OCI-LY7 (cell line): ENCODE data around the gene AMIGO1.

ENCODE experiments used
- EZH2phosphoT487 ChIP-seq: fragments of 200-600 bp; sonication (generic); IDR thresholded peaks from 2 replicates; pipeline ENCODE4 v1.6.1; 2018; ENCODE audit warnings: low read depth, borderline replicate concordance, mild to moderate bottlenecking, mixed run types, antibody characterized with exemption, low read length, moderate library complexity, mixed read lengths
- TF ChIP-seq, protein P1 (sequence below): fragments of 200-600 bp; sonication (generic); conservative IDR thresholded peaks from 2 replicates; pipeline ENCODE4 v1.5.1; 2014; ENCODE audit warnings: mild to moderate bottlenecking, antibody characterized with exemption, low read length, moderate library complexity, mixed read lengths

DNA sequence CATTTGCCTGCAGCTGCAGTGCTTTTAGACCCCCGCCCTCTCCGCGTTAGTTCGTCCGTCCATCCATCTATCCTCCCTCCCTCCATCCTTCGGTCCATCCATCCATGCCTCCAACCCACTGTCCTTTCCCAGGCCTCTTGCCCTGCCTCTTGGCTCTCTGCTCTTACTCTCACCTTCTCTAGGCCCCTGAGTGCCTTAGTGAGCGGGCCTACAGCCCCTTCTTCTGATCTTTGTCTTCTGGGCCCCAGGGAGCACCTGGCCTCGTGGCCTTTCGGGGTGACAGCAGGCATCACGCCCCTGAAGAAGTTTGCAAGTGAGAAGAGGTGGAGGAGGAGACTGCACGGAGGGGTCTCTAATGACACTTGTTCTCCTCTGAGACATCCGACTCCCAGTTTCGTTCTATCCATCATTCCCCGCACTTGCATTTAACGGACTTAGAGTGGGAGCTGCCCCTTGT, 25.0 kb downstream of the AMIGO1 start:
- TF ChIP-seq, protein P1, sequence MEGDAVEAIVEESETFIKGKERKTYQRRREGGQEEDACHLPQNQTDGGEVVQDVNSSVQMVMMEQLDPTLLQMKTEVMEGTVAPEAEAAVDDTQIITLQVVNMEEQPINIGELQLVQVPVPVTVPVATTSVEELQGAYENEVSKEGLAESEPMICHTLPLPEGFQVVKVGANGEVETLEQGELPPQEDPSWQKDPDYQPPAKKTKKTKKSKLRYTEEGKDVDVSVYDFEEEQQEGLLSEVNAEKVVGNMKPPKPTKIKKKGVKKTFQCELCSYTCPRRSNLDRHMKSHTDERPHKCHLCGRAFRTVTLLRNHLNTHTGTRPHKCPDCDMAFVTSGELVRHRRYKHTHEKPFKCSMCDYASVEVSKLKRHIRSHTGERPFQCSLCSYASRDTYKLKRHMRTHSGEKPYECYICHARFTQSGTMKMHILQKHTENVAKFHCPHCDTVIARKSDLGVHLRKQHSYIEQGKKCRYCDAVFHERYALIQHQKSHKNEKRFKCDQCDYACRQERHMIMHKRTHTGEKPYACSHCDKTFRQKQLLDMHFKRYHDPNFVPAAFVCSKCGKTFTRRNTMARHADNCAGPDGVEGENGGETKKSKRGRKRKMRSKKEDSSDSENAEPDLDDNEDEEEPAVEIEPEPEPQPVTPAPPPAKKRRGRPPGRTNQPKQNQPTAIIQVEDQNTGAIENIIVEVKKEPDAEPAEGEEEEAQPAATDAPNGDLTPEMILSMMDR, result no peak
- TF ChIP-seq EZH2phosphoT487, result no peak
